ENCODE results near the gene GSKIP.
A peak's percentile ranks its signal among the peaks of the same experiment; 100 is the strongest.

The GSKIP gene

GRCh38 chr14:96383445-96383844 lies 20.1 kb downstream of the GSKIP start:
- DNase-seq, result no peak

- DNase-seq, result no peak
These were observed 20.7 kb downstream of the GSKIP start for GRCh38 chr14:96384053-96384452.

- no peak for DNase-seq
These were observed 21.4 kb downstream of the GSKIP start for GRCh38 chr14:96384740-96385139.

- no peak for DNase-seq
These were observed 22.1 kb downstream of the GSKIP start for GRCh38 chr14:96385385-96385784.

- DNase-seq, result no peak
These were observed 27.6 kb downstream of the GSKIP start for GRCh38 chr14:96390965-96391292.

GRCh38 chr14:96391293-96392118 lies 28.2 kb downstream of the GSKIP start:
- DNase-seq, result peak; percentile 92

- no peak for DNase-seq
These were observed 29.9 kb downstream of the GSKIP start for GRCh38 chr14:96393071-96393691.

- no peak for DNase-seq
These were observed 30.9 kb downstream of the GSKIP start for GRCh38 chr14:96394047-96394815.

GRCh38 chr14:96398432-96398831 lies 35.1 kb downstream of the GSKIP start:
- DNase-seq, result no peak

GRCh38 chr14:96398921-96399320 lies 35.6 kb downstream of the GSKIP start:
- DNase-seq, result no peak

GRCh38 chr14:96399405-96399804 lies 36.1 kb downstream of the GSKIP start:
- no peak for DNase-seq

- DNase-seq, result no peak
These were observed 37.2 kb downstream of the GSKIP start for GRCh38 chr14:96400495-96400894.

- no peak for DNase-seq
These were observed 40.1 kb downstream of the GSKIP start for GRCh38 chr14:96403409-96403808.

GRCh38 chr14:96405677-96406076 lies 42.4 kb downstream of the GSKIP start:
- DNase-seq, result no peak

- no peak for DNase-seq
These were observed 44.7 kb downstream of the GSKIP start for GRCh38 chr14:96407935-96408570.

- DNase-seq, result no peak
These were observed 45.3 kb downstream of the GSKIP start for GRCh38 chr14:96408608-96409007.

- no peak for DNase-seq
These were observed 46.4 kb downstream of the GSKIP start for GRCh38 chr14:96409701-96410100.

GRCh38 chr14:96410119-96410518 lies 46.8 kb downstream of the GSKIP start:
- no peak for DNase-seq

GRCh38 chr14:96413526-96413925 lies 50.2 kb downstream of the GSKIP start:
- DNase-seq, result no peak

- DNase-seq, result no peak
These were observed 52.2 kb downstream of the GSKIP start for GRCh38 chr14:96415559-96415958.

GRCh38 chr14:96416292-96416691 lies 53.0 kb downstream of the GSKIP start:
- no peak for DNase-seq

GRCh38 chr14:96417254-96417653 lies 53.9 kb downstream of the GSKIP start:
- DNase-seq, result no peak

GRCh38 chr14:96418075-96418474 lies 54.7 kb downstream of the GSKIP start:
- no peak for DNase-seq

Data from RPMI8226 (cell line).